GM06990 (cell line): ENCODE results near the gene CCR6.

Source experiments
- DNase-seq: peaks from one replicate; pipeline ENCODE4 v3.0.0-alpha.2; 2011; ENCODE audit not compliant: insufficient read length; ENCODE audit errors: extremely low read depth
- H3K27me3 ChIP-seq: replicated peaks from 2 replicates; pipeline ENCODE4 v1.6.0; 2011; ENCODE audit warnings: low read length; ENCODE audit not compliant: control insufficient read depth, insufficient read depth
- H3K36me3 ChIP-seq: 2 replicates; pipeline ENCODE4 v1.5.1; 2011; ENCODE audit warnings: low read length; ENCODE audit not compliant: control insufficient read depth, insufficient read depth
- H3K4me3 ChIP-seq: replicated peaks from 2 replicates; pipeline ENCODE4 v1.5.1; 2011; ENCODE audit warnings: low read depth, mild to moderate bottlenecking, control low read depth, low read length
- CTCF ChIP-seq: IDR thresholded peaks from 2 replicates; pipeline ENCODE4 v1.5.1; 2011; ENCODE audit warnings: low read length, control low read depth, mild to moderate bottlenecking, inconsistent platforms; ENCODE audit not compliant: insufficient read depth, poor library complexity, severe bottlenecking

The CCR6 gene

GRCh38 chr6:167107787-167108186 lies 15.1 kb upstream of the CCR6 start:
- DNase-seq = no peak
- no peak for TF ChIP-seq CTCF
- Histone ChIP-seq H3K4me3 (no peak overlapping the region), H3K36me3 (no peaks in the 10 kb centered on the region), H3K27me3 (no peaks in the 10 kb centered on the region)

- Histone ChIP-seq H3K27me3 (no peaks in the 10 kb centered on the region), H3K36me3 (no peaks in the 10 kb centered on the region), H3K4me3 (no peak overlapping the region)
- no peak for TF ChIP-seq CTCF
- DNase-seq = no peak
These were observed 14.6 kb upstream of the CCR6 start for GRCh38 chr6:167108278-167108677.

DNA sequence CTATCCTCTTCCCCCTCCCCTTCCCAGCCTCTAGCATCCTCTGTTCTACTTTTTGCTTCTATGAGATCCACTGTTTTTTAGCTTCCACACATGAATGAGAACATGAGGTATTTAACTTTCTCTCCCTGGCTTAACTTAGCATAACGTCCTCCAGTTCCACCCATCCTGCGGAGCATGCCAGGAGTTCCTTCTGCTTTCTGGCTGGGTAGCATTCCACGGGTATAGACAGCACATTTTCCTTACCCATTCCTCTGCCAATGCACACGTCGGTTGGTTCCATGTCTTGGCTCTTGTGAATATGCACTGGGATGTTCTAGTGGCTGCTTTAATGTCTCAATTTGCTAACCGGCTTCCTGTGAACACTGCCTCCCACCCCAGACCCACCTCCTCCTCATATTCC lies 13.2 kb upstream of the CCR6 start:
- no peaks in the 10 kb centered on the region for H3K27me3 ChIP-seq
- no peak for TF ChIP-seq CTCF

DNA sequence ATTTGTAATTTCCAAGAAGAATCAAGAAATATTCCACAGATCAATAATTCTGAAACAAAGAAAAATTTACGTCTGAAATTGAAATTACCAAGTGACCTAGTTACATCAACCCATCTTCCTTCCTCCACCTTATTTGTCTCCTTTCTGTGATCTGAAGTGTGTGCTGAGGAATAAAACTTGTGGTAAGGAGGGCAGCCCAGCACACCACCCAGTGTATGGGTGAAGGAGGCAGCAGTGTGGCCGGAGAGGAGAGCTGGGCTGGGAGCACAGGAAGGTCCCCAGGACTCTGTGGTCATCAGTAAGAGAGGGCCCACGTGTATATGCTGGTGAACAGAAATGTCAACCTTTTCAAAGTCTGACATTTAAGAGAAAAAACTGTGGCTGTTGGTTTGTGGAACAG lies 11.3 kb upstream of the CCR6 start:
- H3K36me3 ChIP-seq = no peaks in the 10 kb centered on the region
- H3K4me3 ChIP-seq = no peak overlapping the region
- no peak for DNase-seq
- TF ChIP-seq CTCF = no peak
- no peaks in the 10 kb centered on the region for H3K27me3 ChIP-seq

More for the DNA sequence above, 13.2 kb upstream of the CCR6 start:
- DNase-seq = no peak
- H3K36me3 ChIP-seq = no peaks in the 10 kb centered on the region
- no peak overlapping the region for H3K4me3 ChIP-seq

DNA sequence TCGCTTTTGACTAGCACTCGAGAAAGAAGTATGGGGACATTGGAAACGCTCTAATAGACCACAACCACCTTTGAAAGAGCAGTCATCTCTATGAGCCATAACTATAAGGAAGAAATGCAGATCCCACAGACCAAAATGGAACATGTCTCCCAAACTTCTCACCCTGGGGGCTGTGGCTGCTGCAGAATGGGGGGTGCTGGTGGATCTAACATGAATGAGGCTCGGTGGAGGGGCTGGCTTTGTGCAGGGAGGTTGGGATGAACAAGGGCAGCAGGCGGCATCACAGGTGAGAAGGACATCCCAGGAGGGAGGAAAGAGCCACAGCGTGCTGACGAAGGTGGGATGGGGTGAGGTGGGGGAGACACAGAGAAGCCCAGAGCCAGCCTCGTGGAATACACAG lies 10.5 kb upstream of the CCR6 start:
- no peak for DNase-seq
- Histone ChIP-seq H3K4me3 (peak overlapping the region; percentile 23; the same call in 1 of the 2 replicates), H3K27me3 (no peaks in the 10 kb centered on the region), H3K36me3 (no peaks in the 10 kb centered on the region)
- TF ChIP-seq CTCF = no peak

DNA sequence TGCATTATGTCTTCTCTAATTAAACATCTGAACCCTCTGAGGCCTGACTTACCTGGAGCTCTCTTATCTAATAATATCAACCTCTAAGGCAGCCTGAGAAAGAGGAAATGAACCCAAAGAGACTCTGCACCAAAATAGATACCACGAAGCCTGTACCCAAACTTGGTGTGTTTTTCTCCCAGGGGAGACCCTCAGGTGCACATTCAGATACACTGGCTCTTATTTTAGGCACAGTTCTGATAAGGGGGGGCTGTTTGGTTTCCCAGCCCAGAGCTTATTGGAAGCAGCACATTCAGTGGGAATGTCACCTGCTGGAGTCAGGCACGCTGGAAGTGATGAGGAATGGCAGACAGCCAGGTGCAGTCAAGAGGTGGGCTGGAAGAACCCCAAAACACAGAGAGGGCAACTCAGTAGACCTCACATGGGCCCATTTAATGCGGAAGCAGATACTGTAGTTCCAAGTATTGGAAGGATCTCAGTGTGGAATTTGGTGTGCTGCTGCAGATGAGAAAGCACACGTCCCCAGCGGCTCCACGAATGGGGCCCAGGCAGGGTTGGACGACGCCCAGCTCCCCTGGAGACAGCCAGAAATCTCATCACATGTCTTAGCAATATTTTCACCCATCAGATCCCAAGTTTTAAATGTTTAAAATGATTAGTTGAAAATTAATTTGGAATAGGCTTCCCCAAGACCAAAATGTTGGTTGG lies 9.7 kb upstream of the CCR6 start:
- DNase-seq = peak; percentile 72
- no peak for TF ChIP-seq CTCF
- Histone ChIP-seq H3K27me3 (no peaks in the 10 kb centered on the region), H3K36me3 (no peaks in the 10 kb centered on the region), H3K4me3 (peak overlapping the region; percentile 23)
